HL-60 (cell line): ENCODE measurements around the gene TMEM266.
A peak's percentile ranks its signal among the peaks of the same experiment; 100 is the strongest.

Source experiments
- DNase-seq, 2 experiments: peaks; one replicate each; pipeline ENCODE4 v3.0.0-alpha.2; 2010 to 2020; ENCODE audit warnings: low read depth in 1 of 2, low spot score in 1 of 2
- H3K27ac ChIP-seq: fragments of 250-450 bp; sonication (Bioruptor Pico); replicated peaks from 2 replicates; pipeline ENCODE4 v1.5.1; 2020; ENCODE audit warnings: mild to moderate bottlenecking, moderate library complexity
- H3K27me3 ChIP-seq: fragments of 250-450 bp; sonication (Bioruptor Pico); 2 replicates; pipeline ENCODE4 v1.5.1; 2021; ENCODE audit warnings: mild to moderate bottlenecking, moderate library complexity; ENCODE audit not compliant: insufficient read depth, poor library complexity, severe bottlenecking
- H3K4me3 ChIP-seq: replicated peaks from 2 replicates; pipeline ENCODE4 v1.5.1; 2011; ENCODE audit warnings: mild to moderate bottlenecking, control low read depth, low read length; ENCODE audit not compliant: insufficient read depth
- GABPA ChIP-seq: IDR thresholded peaks from 2 replicates; pipeline ENCODE4 v1.6.1; 2012; ENCODE audit warnings: low read depth
- POLR2AphosphoS5 ChIP-seq: IDR thresholded peaks from 2 replicates; pipeline ENCODE4 v1.6.1; 2012; ENCODE audit warnings: low read depth
- REST ChIP-seq: IDR thresholded peaks from 2 replicates; pipeline ENCODE4 v1.6.1; 2012; ENCODE audit warnings: low read depth; ENCODE audit not compliant: insufficient replicate concordance
- SPI1 ChIP-seq: IDR thresholded peaks from 2 replicates; pipeline ENCODE4 v1.6.1; 2012; ENCODE audit warnings: low read depth, mild to moderate bottlenecking, borderline replicate concordance
- TF ChIP-seq, protein P1 (sequence below): IDR thresholded peaks from one replicate; pipeline ENCODE4 v1.5.1; 2011; ENCODE audit warnings: low read length, control low read depth, inconsistent platforms; ENCODE audit not compliant: insufficient read depth

TMEM266 gene

DNA sequence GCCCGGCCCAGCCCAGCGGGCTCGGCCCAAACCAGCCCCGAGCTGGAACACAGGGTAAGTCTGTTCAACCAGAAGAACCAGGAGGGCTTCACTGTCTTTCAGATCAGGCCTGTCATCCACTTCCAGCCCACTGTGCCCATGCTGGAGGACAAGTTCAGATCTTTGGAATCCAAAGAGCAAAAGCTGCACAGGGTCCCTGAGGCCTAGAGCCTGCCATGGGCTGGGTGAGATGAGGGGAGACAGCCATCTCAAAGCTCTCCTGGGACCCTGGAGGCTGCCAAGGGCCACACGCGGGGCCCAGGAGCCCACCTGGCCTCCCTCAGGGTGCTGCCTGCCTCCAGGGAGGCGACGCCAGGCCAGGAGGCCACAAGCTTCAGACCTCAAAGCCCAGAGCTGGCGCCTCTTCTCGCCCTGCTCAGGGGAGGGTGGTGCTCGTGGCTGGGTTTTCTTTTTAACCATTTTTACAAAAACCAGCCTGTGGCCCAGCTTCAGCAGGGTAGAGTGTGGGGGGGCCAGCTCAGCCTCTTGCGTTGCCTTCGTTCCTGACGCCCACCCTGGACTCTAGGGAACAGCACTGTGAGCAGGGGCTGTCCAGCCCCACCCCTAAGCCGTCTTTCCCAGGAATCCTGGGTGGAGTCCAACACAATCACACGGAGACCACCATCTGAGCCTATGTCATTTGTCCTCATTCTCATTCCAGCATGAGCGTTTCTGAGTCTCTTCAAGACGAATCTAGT lies 144.5 kb downstream of the TMEM266 start:
- TF ChIP-seq SPI1 (no peak), GABPA (no peak), POLR2AphosphoS5 (no peak), REST (no peak)
- TF ChIP-seq, protein P1, sequence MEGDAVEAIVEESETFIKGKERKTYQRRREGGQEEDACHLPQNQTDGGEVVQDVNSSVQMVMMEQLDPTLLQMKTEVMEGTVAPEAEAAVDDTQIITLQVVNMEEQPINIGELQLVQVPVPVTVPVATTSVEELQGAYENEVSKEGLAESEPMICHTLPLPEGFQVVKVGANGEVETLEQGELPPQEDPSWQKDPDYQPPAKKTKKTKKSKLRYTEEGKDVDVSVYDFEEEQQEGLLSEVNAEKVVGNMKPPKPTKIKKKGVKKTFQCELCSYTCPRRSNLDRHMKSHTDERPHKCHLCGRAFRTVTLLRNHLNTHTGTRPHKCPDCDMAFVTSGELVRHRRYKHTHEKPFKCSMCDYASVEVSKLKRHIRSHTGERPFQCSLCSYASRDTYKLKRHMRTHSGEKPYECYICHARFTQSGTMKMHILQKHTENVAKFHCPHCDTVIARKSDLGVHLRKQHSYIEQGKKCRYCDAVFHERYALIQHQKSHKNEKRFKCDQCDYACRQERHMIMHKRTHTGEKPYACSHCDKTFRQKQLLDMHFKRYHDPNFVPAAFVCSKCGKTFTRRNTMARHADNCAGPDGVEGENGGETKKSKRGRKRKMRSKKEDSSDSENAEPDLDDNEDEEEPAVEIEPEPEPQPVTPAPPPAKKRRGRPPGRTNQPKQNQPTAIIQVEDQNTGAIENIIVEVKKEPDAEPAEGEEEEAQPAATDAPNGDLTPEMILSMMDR = no peak
- Histone ChIP-seq H3K4me3 (no peak overlapping the region), H3K27me3 (no peaks in the 10 kb centered on the region), H3K27ac (no peak overlapping the region)
- DNase-seq = no peak

GRCh38 chr15:76204916-76205460 lies 145.2 kb downstream of the TMEM266 start:
- TF ChIP-seq, protein P1 = no peak
- TF ChIP-seq GABPA (no peak), POLR2AphosphoS5 (no peak), REST (no peak)
- no peaks in the 10 kb centered on the region for H3K27me3 ChIP-seq
- no peak for DNase-seq
- no peak overlapping the region for H3K27ac ChIP-seq
- no peak overlapping the region for H3K4me3 ChIP-seq

DNA sequence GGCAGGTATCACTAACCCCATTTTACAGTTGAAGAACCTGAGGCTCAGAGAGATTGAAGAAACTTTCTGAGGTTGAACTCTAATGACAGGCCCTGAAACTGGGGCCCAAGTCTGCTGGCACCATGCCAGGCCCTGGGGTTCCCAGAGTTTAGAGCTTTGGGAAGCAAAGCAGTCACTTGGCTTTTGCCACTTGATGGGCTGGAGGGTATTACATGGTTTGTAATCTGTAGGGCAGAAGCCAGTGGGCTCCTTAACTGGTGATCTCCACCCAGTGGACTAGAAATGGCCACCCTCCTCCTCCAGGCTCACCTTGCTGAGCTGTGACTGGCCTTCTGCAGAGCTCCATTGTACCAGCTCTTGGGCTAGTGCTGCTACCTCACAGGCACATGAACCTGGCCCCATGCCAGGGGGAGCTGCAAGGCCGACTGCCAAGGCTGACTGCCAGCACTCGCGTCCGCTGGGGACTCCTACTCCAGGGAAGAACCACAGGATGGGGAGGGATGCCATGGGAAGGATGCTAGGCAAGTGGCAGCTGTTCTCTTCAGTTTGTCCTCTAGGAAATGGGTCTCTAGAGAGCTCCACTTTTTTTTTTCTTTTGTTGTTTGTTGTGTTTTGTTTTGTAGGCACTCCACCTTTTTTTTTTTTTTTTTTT lies 146.7 kb downstream of the TMEM266 start:
- TF ChIP-seq POLR2AphosphoS5 (0 out of 2 replicates have a peak, but pooled peaks have one; percentile 12), SPI1 (no peak), REST (no peak)
- Histone ChIP-seq H3K27ac (no peak overlapping the region), H3K4me3 (no peak overlapping the region), H3K27me3 (no peaks in the 10 kb centered on the region)
- DNase-seq = no peak
